Stimulated activated CD4-positive, alpha-beta T cell treated with anti-CD3 and anti-CD28 coated beads, Interleukin-1b, Interleukin-23, amount 100 ng/mL, for 24 hours (primary cell): ENCODE data around the gene GSKIP.
A peak's percentile ranks its signal among the peaks of the same experiment; 100 is the strongest.

Experiments
- DNase-seq, 4 experiments: peaks; one replicate each; pipeline ENCODE4 v3.0.0-alpha.2; 2020; ENCODE audit warnings: low read depth in 4 of 4, low spot score in 1 of 4

Gene GSKIP

GRCh38 chr14:96376093-96376492, 12.8 kb downstream of the GSKIP start:
- DNase-seq: no peak

DNA sequence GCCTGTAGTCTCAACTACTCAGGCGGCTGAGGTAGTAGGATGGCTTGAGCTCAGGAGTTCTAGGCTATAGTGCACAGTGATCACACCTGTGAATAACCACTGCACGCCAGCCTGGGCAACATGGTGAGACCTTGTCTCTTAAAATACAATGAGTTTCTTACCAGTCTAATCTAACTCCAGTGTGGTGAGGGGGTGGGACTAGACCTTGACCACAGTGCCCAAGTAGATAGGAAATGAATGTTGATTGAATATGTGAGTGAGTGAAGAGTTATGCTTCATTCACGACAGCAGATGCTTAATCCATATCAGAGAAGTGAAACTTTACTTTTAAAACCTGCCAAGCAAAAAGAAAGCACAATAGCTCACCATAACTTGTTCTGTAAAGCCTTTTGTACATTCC, 17.4 kb downstream of the GSKIP start:
- DNase-seq: no peak

GRCh38 chr14:96383445-96383844, 20.1 kb downstream of the GSKIP start:
- no peak for DNase-seq

GRCh38 chr14:96384053-96384452, 20.7 kb downstream of the GSKIP start:
- no peak for DNase-seq

DNA sequence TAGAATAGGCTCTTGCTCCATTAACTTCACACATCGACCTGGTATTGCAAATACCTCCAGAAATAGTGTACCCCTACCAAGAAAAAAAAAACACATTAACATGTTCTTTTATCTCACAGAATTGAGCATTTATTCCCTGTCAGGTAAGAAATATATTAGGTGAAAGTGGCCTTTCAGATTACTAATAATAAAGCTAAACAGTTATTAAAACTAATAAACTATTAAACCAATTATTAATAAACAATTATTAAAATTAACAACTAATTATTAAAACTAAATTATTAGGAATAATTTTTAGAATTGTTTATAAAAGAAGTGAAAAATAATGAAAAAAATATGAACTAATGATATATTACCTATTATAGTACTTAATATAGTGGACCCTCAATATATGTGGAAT, 21.4 kb downstream of the GSKIP start:
- no peak for DNase-seq

- DNase-seq: no peak
Observed at GRCh38 chr14:96385385-96385784, 22.1 kb downstream of the GSKIP start.

GRCh38 chr14:96390965-96391292, 27.6 kb downstream of the GSKIP start:
- no peak for DNase-seq

- DNase-seq: peak; percentile 99 to 100 (median 99)
Observed at GRCh38 chr14:96391293-96392118, 28.2 kb downstream of the GSKIP start.

GRCh38 chr14:96393071-96393691, 29.9 kb downstream of the GSKIP start:
- DNase-seq: no peak

DNA sequence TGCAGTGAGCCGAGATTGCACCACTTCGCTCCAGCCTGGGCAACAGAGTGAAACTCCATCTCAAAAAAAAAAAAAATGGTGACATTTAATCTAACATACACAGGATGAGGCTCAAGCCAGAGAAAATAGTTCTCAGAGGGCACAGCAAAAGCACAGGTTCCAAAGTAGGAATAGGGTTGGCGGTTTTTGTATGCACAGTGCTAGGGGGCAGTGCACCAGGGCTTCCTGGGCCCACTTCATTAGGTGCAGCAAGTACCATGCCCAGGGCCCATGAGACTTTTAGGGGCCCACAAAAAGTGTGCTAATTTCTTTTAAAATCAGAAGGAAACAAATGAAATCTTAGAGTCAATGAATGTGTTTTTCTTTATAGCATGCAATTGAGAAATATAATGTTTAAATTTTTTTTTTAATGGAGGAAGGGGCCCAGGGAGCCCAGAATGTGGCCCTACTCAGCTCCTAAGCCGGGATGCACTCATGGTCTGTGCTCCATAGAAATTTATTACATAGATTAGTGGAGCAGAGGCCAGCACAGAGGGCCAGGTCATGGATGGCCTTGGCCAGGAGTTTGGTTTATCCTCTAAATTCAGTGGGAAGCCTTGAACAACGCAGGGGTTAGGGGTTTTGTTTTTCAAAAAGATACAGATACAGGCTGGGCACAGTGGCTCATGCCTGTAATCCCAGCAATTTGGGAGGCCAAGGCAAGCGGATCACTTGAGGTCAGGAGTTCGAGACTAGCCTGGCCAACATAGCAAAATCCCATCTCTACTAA, 30.9 kb downstream of the GSKIP start:
- DNase-seq: no peak

GRCh38 chr14:96398432-96398831, 35.1 kb downstream of the GSKIP start:
- no peak for DNase-seq

DNA sequence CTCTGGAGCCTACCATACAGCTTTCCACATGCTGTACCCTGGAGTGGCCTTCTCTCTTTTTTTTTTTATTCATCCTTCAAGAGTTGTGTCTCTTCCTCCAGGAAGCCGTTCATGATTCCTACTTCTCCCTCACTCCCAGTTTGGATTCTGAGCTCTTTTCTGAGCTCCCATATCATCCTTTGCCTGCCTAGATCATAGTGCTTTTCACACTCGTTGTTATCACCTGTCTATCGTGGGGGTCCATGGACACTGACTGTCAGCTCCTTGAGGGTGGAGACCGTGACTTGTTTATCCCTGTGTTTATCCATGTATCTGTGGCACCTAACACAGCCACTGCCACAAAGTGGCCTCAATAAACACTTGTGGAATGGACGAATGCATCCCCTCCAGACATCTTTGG, 35.6 kb downstream of the GSKIP start:
- DNase-seq: no peak

GRCh38 chr14:96399405-96399804, 36.1 kb downstream of the GSKIP start:
- no peak for DNase-seq

DNA sequence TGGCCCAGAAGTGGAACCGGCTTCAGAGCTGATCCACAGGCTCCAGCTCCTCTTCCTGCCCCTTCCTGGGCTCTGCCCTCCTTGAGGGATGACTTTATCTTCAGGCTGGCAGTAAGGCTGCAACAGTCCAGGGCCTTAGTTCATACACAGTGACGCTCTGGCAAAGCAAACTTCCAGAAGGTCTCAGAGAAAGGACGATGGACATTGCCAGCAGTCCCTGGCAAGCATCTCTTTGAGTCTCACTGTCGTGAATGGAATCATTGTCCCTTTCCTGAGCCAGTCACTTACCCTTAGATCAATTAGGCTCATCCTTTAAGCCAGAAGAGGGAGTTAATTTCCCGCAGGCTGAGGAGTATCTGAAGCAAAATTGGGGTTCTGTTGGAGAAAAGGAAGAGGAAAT, 37.2 kb downstream of the GSKIP start:
- DNase-seq: no peak

DNA sequence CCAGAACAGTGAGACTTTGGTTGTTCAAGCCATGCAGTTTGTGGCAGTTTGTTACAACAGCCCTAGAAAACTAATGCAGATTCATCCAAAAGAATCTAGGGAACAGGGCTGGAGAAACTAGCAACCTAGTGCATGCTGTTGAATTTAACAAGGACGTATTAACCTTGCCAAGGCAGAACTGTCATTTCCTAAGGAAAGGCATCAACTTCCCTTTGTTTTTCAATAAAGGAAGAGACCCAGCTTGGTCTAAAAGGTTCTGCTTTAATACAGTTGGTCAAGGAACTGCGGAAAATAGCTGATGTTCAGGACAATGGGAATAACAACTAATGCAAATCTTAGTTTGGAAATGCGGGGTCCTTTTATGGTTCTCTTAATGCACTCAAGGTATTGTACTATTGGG, 40.1 kb downstream of the GSKIP start:
- DNase-seq: no peak

DNA sequence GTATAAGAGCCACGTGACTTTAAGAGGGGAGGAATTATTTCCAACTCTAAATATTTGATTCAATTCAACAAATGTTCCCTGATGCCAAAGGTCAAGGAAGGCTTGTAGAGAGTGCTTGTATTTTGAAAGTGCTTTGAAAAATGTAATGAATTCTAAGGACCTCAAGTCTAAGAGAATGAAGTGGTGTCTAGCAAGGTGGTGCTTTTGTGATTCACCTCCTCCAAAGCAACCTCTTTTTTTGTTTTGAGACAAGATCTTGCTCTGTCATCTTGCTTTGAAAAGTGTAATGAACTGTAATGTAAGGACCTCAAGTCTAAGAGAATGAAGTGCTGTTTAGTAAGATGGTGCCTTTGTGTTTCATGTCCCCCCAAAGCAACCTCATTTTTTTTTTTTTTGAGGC, 42.4 kb downstream of the GSKIP start:
- DNase-seq: no peak

- no peak for DNase-seq
Observed at GRCh38 chr14:96407935-96408570, 44.7 kb downstream of the GSKIP start.

GRCh38 chr14:96408608-96409007, 45.3 kb downstream of the GSKIP start:
- no peak for DNase-seq

DNA sequence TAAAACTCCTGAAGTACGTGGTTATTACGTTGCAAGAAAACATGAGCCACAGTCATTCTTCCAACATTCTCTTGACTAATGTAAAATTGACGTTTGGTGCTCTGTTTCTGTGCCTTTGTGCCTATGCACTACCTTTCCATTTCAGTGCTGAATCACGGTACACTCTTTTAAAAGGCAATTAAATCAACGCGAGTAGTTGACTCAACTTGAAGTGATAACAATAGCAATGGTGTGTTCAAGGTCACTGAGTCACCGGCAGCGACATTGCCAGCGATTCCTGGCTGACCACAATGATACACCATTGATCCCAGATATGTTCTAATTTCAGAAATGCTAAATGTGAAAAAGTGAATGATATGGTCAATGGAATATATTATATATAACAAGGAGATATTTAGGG, 46.4 kb downstream of the GSKIP start:
- no peak for DNase-seq

DNA sequence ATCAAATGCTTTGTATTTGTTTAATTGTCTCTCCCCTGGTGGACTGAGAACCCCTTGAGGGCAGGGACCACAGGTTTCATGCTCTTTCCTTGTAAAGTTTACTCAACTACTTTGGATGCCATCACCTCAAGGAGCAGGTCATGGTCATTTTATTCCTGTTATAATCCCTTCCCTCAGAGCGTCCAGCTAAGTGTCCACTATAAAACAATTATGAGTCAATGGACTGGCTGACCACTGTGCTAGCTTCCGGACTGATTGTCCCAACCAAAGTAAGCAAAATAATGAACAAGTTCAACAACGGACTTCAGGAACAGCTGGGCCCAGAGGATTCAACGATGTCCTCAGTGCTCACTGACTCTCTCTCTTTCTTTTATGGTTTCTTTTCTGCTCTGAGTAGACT, 46.8 kb downstream of the GSKIP start:
- DNase-seq: no peak

- DNase-seq: no peak
Observed at GRCh38 chr14:96413526-96413925, 50.2 kb downstream of the GSKIP start.

GRCh38 chr14:96415559-96415958, 52.2 kb downstream of the GSKIP start:
- no peak for DNase-seq
